ENCODE measurements around the gene PISD. TPM values are rescaled to one million over a fixed set of nuclear protein-coding genes. Genes with fewer than 3 reads are reported as not detected.

Gene PISD
- total and polyA plus RNA-seq, 12 donors: 25.1 to 99.5 (median 64.8) TPM

DNA sequence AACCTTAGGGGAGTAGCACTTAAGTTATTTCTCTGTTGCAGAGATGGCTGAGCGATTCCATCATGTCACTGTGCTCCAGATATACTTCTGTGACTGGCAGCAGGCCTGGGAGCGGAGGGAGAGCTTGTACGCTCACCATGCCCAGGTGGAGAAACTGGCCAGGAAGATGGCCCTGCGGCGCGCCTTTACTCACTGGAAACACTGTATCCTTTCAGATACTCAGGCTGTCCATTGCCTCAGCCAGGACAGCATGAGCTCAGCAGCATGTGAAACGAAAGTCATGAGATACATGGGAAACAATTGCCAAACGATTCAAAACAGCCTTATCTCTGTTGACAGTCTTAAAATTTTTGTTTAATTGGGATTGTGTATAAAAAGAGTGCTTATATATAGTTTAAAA lies 86.8 kb downstream of the PISD start:
- Histone ChIP-seq H3K9me3 (replicated peaks in 1 of 3) (no peaks in the 10 kb centered on the region), H3K27ac (peak overlapping the region in 1 of 5 donors; percentile 34), H3K4me1 (replicated peaks in 1 of 2) (no peaks in the 10 kb centered on the region), H3K4me3 (no peak overlapping the region), H3K36me3 (replicated peaks in 1 of 2) (peaks cover 0 to 5% of the 10 kb centered on the region in 2 donors), H3K27me3 (no peaks in the 10 kb centered on the region)
- 91 to 92% (median 92%) methylated on average over 5 to 8 of the region's 8 CpGs for WGBS, 4 donors
- intact Hi-C loops (cut with DNase I): no loop called here
- DNase-seq: no peak
- no peak for TF ChIP-seq POLR2A (IDR thresholded peaks at IDR 0.05)
- TF ChIP-seq CTCF (IDR thresholded peaks at IDR 0.05): no peak

- Histone ChIP-seq H3K9me3 (replicated peaks in 1 of 3) (no peaks in the 10 kb centered on the region), H3K36me3 (replicated peaks in 1 of 2) (peaks cover 0 to 5% of the 10 kb centered on the region in 2 donors), H3K4me1 (replicated peaks in 1 of 2) (no peaks in the 10 kb centered on the region), H3K27ac (peak overlapping the region in 1 of 5 donors; percentile 22), H3K27me3 (no peaks in the 10 kb centered on the region), H3K4me3 (no peak overlapping the region)
- TF ChIP-seq POLR2A (IDR thresholded peaks at IDR 0.05): no peak
- TF ChIP-seq CTCF (IDR thresholded peaks at IDR 0.05): no peak
- WGBS, 4 donors: 79 to 87% (median 84%) methylated on average over 3 of the region's 3 CpGs
- DNase-seq: no peak
- intact Hi-C loops (cut with DNase I): no loop called here
These were observed 87.9 kb downstream of the PISD start for GRCh38 chr22:31574055-31574670.

- Histone ChIP-seq H3K27me3 (no peaks in the 10 kb centered on the region), H3K4me3 (no peak overlapping the region), H3K4me1 (replicated peaks in 1 of 2) (no peaks in the 10 kb centered on the region), H3K9me3 (replicated peaks in 1 of 3) (no peaks in the 10 kb centered on the region), H3K36me3 (replicated peaks in 1 of 2) (peaks cover 0 to 5% of the 10 kb centered on the region in 2 donors), H3K27ac (no peak overlapping the region)
- intact Hi-C loops (cut with DNase I): no loop called here
- DNase-seq: no peak
- TF ChIP-seq POLR2A (IDR thresholded peaks at IDR 0.05) (no peak), CTCF (IDR thresholded peaks at IDR 0.05) (no peak)
- WGBS, 4 donors: 84 to 88% (median 84%) methylated on average over 5 of the region's 5 CpGs
These were observed 89.1 kb downstream of the PISD start for GRCh38 chr22:31572939-31573338.

DNA sequence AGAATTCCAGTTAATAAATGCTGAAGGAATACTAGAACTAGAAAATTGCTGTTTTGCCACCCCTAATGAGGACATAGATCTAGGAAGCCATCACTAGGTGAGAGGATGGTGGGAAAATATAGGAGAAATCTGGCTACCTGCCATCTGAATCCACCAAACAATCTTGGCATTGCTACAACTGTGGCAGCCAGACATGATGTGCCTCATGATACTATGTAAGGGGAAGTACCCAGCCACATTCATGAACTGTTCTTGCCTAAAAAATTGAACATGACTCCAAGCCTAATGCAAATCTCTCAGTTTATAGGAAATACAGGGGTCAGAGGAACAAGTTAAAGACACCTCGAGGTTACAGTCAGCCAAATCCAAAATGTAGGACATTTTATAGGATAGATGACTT lies 92.9 kb downstream of the PISD start:
- intact Hi-C loops (cut with DNase I): no loop called here
- 93 to 100% (median 95%) methylated on average over 1 of the region's 1 CpG for WGBS, 4 donors
- no peaks in the 10 kb centered on the region for H3K9me3 ChIP-seq (replicated peaks in 1 of 3)
- no peaks in the 10 kb centered on the region for H3K4me1 ChIP-seq (replicated peaks in 1 of 2)
- H3K4me3 ChIP-seq: no peak overlapping the region
- H3K27me3 ChIP-seq: no peaks in the 10 kb centered on the region
- TF ChIP-seq CTCF (IDR thresholded peaks at IDR 0.05) (no peak), POLR2A (IDR thresholded peaks at IDR 0.05) (no peak)
- peaks cover 0 to 5% of the 10 kb centered on the region in 2 donors for H3K36me3 ChIP-seq (replicated peaks in 1 of 2)
- DNase-seq: no peak
- H3K27ac ChIP-seq: no peak overlapping the region

Small RNA genes lying within 50 kb of the gene (microRNA-seq; reads per million reads assigned to microRNA genes)
- gene MIR7109: 0 to 1.4 (median 0.45) reads per million in 3 donors

Other genes with a start within 250 kb of the PISD start
- gene EIF4ENIF1, start 172.4 kb downstream of the PISD start, total RNA-seq: 10 to 100 TPM in 8 of 9 donors, 1 to 10 TPM in 1; 9.2 to 32.8 (median 21.9) TPM
- gene EIF4ENIF1, start 172.4 kb downstream of the PISD start, polyA plus RNA-seq: 10 to 100 TPM; 14.1 to 29.3 (median 20.2) TPM
- 10 to 100 TPM; 15.1 to 48.3 (median 32.7) TPM for gene SFI1, start 165.7 kb downstream of the PISD start, total RNA-seq
- gene SFI1, start 165.7 kb downstream of the PISD start, polyA plus RNA-seq: 100 to 1,000 TPM in 1 of 3 donors, 10 to 100 TPM in 2; 13.4 to 130 (median 84.0) TPM
- gene PRR14L, start 87.9 kb upstream of the PISD start, total RNA-seq: 10 to 100 TPM; 15.7 to 53.6 (median 37.0) TPM
- gene PRR14L, start 87.9 kb upstream of the PISD start, polyA plus RNA-seq: 10 to 100 TPM in 1 of 3 donors, 1 to 10 TPM in 2; 6.8 to 13.1 (median 10.0) TPM
- 10 to 100 TPM; 14.4 to 35.9 (median 24.4) TPM for gene DEPDC5, start 91.8 kb upstream of the PISD start, total RNA-seq
- 10 to 100 TPM; 17.1 to 20.7 (median 18.3) TPM for gene DEPDC5, start 91.8 kb upstream of the PISD start, polyA plus RNA-seq

Measured in adrenal gland (tissue), 12 donors.